Thoracic aorta (tissue), 2 donors: ENCODE data around the gene PBX4. TPM values are rescaled to one million over a fixed set of nuclear protein-coding genes. Genes with fewer than 3 reads are reported as not detected.

ENCODE experiments used
- ATAC-seq: fragments of 150-250 bp; one replicate; pipeline ENCODE4 v1.8.0; 2017; ENCODE audit warnings: low read depth; ENCODE audit not compliant: insufficient number of reproducible peaks, low FRiP score
- DNase-seq: peaks from one replicate; pipeline ENCODE4 v3.0.0-alpha.2; 2020; ENCODE audit warnings: low spot score
- H3K27ac ChIP-seq, 2 donors: fragments of 200-600 bp; sonication (generic); 1 replicate in 1 of 2; 2 replicates in 1 of 2; pipeline ENCODE4 v1.5.1; 2016; ENCODE audit warnings: mild to moderate bottlenecking in 2 of 2, moderate library complexity in 2 of 2
- H3K27me3 ChIP-seq: fragments of 200-600 bp; sonication (generic); replicated peaks from 2 replicates; pipeline ENCODE4 v1.6.0; 2016; ENCODE audit warnings: mild to moderate bottlenecking; ENCODE audit not compliant: insufficient read depth
- H3K36me3 ChIP-seq: fragments of 200-600 bp; sonication (generic); one replicate; pipeline ENCODE4 v1.5.1; 2016
- H3K4me1 ChIP-seq, 2 donors: fragments of 200-600 bp; sonication (generic); 1 replicate in 1 of 2; 2 replicates in 1 of 2; pipeline versions ENCODE4 v1.5.1 to v1.6.0; 2016; ENCODE audit warnings: low read depth in 2 of 2, mild to moderate bottlenecking in 1 of 2; ENCODE audit not compliant: control insufficient read depth in 1 of 2
- H3K4me3 ChIP-seq: fragments of 200-600 bp; sonication (generic); 2 replicates; pipeline ENCODE4 v1.5.1; 2016; ENCODE audit warnings: mild to moderate bottlenecking
- H3K9me3 ChIP-seq: fragments of 200-600 bp; sonication (generic); 2 replicates; pipeline ENCODE4 v1.5.1; 2016
- CTCF ChIP-seq: fragments of 200-600 bp; sonication (generic); IDR thresholded peaks from one replicate; pipeline ENCODE4 v1.5.1; 2019; ENCODE audit warnings: antibody characterized with exemption
- total RNA-seq, 2 donors: library from RNA; depleted of rRNA; stranded (reverse); fragments of >200 nt; gene quantifications; one replicate each; pipeline versions ENCODE4 v1.1.0 to v1.2.3, GENCODE V29; 2016

The PBX4 gene
- total RNA-seq, 2 donors from 2014 or later: not detected

GRCh38 chr19:19630426-19630825, 11.9 kb upstream of the PBX4 start:
- Histone ChIP-seq H3K9me3 (no peaks in the 10 kb centered on the region), H3K27me3 (no peaks in the 10 kb centered on the region), H3K4me1 (peaks cover 4 to 12% of the 10 kb centered on the region in 2 donors), H3K4me3 (no peak overlapping the region), H3K36me3 (peaks cover 16% of the 10 kb centered on the region), H3K27ac (no peak overlapping the region)
- no peak for TF ChIP-seq CTCF
- DNase-seq (no peak), ATAC-seq (no peak)

DNA sequence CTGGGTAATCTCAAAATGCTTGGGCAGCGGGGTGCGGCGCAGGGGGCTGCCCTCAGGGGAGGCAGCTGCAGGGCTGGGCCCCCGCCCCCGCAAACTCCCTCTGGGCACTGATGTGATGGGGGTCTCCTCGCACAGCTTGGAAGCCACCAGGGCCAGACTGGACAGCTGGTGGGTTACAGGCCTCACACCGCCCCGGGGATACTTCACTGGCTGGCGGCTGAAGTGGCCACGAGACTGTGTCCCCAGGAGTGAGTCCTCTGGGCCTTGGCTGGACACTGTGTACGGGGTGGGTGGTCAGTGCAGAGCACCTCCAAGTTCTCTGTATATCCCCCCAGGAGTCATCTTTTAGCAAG, 11.6 kb upstream of the PBX4 start:
- no peak overlapping the region for H3K27ac ChIP-seq
- no peak overlapping the region for H3K4me3 ChIP-seq
- H3K27me3 ChIP-seq: no peaks in the 10 kb centered on the region
- TF ChIP-seq CTCF: no peak
- ATAC-seq (no peak), DNase-seq (no peak)
- peaks cover 16% of the 10 kb centered on the region for H3K36me3 ChIP-seq
- H3K4me1 ChIP-seq: peaks cover 4 to 12% of the 10 kb centered on the region in 2 donors
- H3K9me3 ChIP-seq: no peaks in the 10 kb centered on the region

DNA sequence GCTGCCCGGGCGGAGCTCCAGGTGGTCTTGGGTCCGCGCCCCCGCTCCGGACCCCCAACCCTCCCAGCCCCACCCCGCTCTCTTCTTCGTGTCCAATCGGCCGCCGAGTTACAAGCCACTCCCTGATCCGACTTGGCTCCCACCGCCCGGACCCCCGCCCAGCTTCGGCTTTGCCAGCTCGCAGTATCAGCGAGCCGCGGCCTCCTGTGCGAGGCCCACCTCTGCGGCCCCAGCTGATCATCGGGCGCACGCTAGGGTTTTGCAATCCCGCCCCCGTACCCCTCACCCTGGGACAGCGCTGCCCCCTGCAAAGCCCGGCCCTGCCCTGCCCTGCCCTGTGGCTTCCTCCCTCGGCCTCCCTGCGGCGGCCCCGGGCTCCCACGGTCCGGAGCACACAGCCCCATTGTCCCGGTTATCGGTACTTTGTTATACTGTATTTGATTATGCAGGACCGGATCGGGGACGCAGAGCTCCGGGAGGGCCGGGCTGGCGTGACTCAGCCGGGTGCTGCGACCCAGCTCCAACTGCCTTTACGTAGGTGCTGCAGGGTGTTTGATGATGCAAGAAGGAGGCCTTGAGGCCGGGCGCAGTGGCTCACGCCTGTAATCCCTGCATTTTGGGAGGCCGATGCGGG, 10.1 kb upstream of the PBX4 start:
- no peak for ATAC-seq
- Histone ChIP-seq H3K27ac (no peak overlapping the region), H3K4me3 (peak overlapping the region; percentile 66)

GRCh38 chr19:19627621-19628500, 9.4 kb upstream of the PBX4 start, which contains the start of gene LPAR2:
Gene LPAR2, minus strand, starts transcription at chr19:19628220. Its CDS starts 945 bp downstream, at chr19:19627275.
- peak within 1 kb of the TSS; percentile 66 for H3K4me3 ChIP-seq

More for the DNA sequence above, 10.1 kb upstream of the PBX4 start:
- no peak for DNase-seq
- H3K4me1 ChIP-seq: peaks cover 4 to 12% of the 10 kb centered on the region in 2 donors
- H3K36me3 ChIP-seq: peaks cover 8% of the 10 kb centered on the region
- H3K9me3 ChIP-seq: no peaks in the 10 kb centered on the region
- no peak for TF ChIP-seq CTCF
- H3K27me3 ChIP-seq: no peaks in the 10 kb centered on the region

More at GRCh38 chr19:19627621-19628500, 9.4 kb upstream of the PBX4 start, which contains the start of gene LPAR2:
- H3K36me3 ChIP-seq: peaks cover 4% of the 10 kb centered on the region
- no peak for TF ChIP-seq CTCF
- peaks cover 4 to 12% of the 10 kb centered on the region in 2 donors for H3K4me1 ChIP-seq
- no peak within 1 kb of the TSS for H3K27ac ChIP-seq
- DNase-seq: no peak
- ATAC-seq: no peak
- no peaks in the 10 kb centered on the region for H3K9me3 ChIP-seq
- H3K27me3 ChIP-seq: no peaks in the 10 kb centered on the region
